Measurements from ENCODE around the gene TAS2R38.

DNA sequence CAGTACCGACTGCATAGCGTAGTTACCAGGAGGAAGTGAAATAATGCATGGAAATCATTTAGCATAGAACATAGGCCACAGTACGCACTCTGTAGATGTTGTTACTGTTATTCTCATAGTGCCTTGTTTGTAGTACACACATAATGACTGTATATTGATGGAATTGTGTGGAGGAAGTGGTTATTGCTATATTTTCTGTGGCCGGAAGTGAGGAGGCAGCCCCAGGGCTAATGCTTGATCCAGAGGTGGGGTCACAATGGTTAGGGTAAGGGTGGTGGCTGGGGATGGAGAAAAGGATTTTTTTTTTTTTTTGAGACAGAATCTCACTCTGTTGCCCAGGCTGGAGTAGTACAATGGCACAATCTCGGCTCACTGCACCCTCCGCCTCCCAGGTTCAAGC, 17.6 kb upstream of the TAS2R38 start:
- TF ChIP-seq POLR2A (IDR thresholded peaks at IDR 0.05; ENCODE audit: low read depth, low read length) (no peak), POLR2AphosphoS5 (IDR thresholded peaks at IDR 0.05; ENCODE audit: low read depth, low read length) (no peak)

All from GM12892 (cell line).